Measurements from ENCODE around the gene SRPK2. TPM values are rescaled to one million over a fixed set of nuclear protein-coding genes. Genes with fewer than 3 reads are reported as not detected.
"Not testable (repeated sequence)": the region's sequence is repeated elsewhere in the genome, so short reads cannot be mapped to it uniquely, and the experiment has no call there.

SRPK2 gene
- total RNA-seq, 1 experiment from 2014 or later = 65.4 TPM

DNA sequence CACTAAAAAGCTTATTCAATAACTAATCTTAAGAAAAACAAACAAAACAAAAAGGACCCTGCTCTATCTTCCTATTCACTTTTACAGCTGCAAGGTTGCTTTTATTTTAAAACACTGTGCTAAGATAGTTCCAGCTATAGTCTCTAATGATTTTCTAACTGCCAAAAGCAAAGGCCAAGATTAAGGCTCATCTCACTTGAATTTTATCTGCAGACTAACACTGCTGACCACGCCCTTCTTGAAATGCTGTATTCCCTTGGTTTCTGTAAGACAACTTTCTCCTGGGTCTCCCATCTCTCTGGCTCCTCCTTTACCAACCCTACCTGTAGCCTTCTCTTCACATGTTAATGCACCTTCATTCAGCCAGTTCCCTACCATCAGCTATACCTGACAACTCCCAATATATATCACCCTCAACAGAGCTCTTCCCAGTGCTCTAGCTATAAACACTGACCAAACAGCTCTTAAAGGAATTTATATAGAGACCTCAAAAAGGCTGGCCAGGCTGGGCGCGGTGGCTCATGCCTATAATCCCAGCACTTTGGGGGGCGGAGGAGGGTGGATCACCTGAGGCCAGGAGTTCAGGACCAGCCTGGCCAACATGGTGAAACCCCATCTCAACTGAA lies 11.7 kb downstream of the SRPK2 start:
- no peak for DNase-seq (ENCODE audit: low spot score)

DNA sequence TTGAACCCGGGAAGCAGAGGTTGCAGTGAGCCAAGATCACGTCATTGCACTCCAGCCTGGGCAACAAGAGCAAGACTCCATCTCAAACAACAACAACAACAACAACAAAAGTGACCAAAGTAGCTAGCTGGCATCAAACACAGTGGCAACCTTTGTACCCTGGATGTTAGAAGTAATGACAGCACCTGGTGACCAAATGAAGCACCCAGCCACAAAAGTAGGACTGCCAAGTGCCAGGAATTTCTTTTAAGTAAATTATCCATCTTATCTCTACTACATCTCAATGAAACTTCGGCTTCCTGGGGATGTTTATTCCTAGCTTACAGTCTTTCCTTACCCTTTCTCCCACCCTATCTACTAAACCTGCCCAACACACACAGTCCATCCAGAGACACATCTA lies 18.8 kb downstream of the SRPK2 start:
- no peak for DNase-seq (ENCODE audit: low spot score)

DNA sequence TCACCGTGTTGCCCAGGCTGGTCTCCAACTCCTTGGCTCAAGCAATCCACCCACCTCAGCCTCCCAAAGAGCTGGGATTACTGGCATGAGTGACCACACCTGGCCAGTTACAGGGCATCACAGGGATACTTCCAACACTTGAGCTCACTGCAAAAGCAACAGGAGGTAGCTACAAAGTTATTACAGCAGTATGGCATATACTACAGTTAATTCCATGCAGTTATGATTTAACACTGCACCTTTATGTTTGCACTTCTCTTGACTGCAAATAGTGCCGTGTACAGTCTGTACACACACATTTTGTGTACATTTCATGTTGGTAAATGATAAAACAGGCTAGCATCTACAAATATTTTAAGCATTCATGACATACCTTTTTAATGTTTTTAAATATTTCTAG lies 21.3 kb downstream of the SRPK2 start:
- DNase-seq (ENCODE audit: low spot score) = no peak

DNA sequence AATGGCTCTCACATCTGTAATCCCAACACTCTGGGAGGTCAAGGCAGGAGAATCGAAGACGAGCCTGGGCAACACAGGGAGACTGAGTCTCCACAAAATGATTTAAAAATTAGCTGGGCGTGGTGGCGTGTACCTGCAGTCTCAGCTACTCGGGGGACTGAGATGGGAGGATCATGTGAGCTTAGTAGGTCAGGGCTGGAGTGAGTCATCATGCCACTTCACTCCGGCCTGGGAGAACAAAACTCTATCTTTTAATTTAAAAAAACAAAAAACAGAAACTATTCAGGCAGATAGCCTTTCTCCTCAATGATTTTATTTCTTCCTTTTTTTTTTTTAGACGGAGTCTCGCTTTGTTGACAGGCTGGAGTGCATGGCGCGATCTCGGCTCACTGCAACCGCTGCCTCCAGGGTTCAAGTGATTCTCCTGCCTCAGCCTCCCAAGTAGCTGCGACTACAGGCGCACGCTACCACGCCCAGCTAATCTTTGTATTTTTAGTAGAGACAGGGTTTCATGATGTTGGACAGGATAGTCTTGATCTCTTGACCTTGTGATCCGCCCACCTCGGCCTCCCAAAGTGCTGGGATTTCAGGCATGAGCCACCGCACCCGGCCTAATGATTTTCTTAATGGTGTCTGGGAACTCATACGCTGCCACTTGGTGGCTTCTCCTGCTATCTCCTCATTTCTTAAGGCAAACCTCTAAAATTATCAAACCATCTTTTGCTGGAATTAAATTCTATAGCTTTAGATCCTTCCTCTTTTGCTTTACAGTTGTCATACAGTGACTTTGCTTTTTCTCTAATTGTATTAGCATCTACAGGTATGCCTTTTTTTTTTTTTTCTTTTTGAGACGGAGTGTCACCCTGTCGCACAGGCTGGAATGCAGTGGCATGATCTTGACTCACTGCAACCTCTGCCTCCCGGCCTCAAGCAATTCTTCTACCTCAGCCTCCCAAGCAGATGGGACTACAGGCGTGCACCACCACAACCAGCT lies 22.9 kb downstream of the SRPK2 start:
- DNase-seq (ENCODE audit: low spot score) = peak; percentile 64

DNA sequence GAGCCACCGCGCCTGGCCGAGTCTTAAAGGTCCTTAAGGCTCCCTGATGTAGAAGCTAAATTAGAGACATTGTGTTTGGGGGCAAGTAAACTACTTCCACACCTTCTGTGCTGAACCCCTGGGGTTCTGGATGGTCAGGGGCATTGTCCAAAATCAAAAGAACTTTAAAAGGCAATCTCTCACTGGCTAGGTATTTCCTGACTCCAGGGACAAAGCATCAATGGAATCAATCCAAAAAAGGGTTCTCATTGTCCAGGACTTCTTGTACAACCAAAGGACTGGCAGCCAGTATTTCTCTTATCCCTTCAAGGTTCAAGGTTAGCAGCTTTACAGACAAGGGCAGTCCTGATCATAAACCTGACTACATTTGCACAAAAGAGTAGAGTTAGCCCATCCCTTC lies 24.0 kb downstream of the SRPK2 start:
- no peak for DNase-seq (ENCODE audit: low spot score)

DNA sequence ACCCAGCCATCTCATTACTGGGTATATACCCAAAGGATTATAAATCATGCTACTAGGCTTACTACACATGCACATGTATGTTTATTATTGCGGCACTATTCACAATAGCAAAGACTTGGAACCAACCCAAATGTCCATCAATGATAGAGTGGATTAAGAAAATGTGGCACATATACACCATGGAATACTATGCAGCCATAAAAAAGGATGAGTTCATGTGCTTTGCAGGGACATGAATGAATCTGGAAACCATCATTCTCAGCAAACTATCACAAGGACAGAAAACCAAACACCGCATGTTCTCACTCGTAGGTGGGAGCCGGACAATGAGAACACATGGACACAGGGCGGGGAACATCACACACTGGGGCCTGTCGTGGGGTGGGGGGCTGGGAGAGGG lies 25.1 kb downstream of the SRPK2 start:
- not testable (repeated sequence) for DNase-seq (ENCODE audit: low spot score)

DNA sequence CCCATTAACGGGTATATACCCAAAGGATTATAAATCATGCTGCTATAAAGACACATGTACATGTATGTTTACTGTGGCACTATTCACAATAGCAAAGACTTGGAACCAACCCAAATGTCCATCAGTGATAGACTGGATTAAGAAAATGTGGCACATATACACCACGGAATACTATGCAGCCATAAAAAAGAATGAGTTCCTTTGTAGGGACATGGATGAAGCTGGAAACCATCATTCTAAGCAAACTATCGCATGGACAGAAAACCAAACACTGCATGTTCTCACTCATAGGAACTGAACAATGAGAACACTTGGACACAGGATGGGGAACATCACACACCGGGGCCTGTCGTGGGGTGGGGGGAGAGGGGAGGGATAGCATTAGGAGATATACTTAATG lies 26.0 kb downstream of the SRPK2 start:
- not testable (repeated sequence) for DNase-seq (ENCODE audit: low spot score)

DNA sequence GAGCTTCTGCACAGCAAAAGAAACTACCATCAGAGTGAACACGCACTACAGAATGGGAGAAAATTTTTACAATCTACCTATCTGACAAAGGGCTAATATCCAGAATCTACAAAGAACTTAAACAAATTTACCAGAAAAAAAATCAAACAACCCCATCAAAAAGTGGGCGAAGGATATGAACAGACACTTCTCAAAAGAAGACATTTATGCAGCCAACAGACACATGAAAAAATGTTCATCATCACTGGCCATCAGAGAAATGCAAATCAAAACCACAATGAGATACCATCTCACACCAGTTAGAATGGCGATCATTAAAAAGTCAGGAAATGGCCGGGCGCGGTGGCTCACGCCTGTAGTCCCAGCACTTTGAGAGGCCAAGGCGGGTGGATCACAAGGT lies 26.7 kb downstream of the SRPK2 start:
- DNase-seq (ENCODE audit: low spot score) = not testable (repeated sequence)

DNA sequence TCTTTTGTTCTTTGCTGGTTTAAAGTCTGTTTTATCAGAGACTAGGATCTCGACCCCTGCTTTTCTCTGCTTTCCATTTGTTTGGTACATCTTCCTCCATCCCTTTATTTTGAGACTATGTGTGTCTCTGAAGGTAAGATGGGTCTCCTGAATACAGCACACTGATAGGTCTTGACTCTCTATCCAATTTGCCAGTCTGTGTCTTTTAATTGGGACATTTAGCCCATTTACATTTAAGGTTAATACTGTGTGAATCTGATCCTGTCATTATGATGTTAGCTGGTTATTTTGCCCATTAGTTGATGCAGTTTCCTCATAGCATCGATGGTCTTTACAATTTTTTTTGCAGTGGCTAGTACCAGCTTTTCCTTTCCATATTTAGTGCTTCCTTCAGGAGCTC lies 28.6 kb downstream of the SRPK2 start:
- not testable (repeated sequence) for DNase-seq (ENCODE audit: low spot score)

DNA sequence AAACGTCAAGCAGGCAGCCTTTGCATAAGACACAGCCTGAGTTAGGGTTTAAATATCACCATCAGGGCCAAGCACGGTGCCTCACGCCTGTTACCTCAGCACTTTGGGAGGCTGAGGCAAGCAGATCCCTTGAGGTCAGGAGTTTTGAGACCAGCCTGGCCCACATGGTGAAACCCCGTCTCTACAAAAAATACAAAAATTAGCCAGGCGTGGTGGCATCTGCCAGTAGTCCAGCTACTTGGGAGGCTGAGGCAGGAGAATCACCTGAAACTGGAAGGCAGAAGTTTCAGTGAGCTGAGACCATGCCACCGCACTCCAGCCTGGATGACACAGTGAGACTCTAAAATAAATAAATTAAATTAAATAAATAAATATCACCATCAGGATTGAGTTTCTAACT lies 33.0 kb downstream of the SRPK2 start:
- no peak for DNase-seq (ENCODE audit: low spot score)

DNA sequence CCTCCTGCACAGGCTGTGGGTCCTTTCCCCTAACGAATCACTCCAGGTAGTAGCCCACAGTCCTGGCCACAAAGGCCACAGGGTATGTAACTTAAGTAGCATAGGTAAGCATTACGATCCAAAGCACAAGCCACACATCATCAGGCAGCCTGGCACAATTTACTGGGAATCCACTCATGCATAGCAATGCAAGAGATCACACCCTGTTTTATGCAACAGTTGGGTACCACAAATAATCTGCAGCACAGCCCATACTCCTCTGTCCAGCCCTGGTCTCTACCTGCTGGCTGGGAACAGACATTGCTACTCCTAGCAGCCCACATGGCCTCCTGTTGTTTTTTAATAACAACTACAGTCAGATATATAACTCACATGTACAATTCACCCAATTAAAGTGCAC lies 34.3 kb downstream of the SRPK2 start:
- DNase-seq (ENCODE audit: low spot score) = no peak

DNA sequence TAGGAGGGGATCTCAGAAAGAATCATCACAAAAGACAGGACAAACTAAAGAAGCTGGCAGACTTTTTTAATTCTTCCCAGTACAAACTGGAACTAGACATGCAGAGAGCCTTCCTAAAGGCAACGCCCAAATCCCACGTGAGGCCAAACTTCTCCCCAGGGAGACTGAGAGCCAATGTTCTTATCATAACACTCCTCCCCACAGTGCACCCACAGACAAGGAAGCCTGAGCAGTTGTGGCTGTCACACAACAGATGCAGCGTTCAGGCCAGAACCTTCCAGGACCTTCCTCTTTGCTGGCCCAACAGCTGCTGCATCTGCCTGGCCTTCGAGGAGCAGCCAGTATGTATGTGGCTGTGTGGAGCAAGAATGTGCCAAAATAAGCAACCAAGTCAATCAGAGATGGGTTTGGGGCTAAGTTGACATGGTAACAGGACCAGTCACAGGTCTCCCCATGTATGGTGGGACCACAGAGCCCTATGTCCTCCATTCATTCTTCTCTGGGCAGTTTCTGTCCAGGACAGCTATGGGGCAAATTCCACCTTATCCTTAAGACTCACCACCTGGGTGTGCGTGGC lies 34.9 kb downstream of the SRPK2 start:
- DNase-seq (ENCODE audit: low spot score) = peak; percentile 45

DNA sequence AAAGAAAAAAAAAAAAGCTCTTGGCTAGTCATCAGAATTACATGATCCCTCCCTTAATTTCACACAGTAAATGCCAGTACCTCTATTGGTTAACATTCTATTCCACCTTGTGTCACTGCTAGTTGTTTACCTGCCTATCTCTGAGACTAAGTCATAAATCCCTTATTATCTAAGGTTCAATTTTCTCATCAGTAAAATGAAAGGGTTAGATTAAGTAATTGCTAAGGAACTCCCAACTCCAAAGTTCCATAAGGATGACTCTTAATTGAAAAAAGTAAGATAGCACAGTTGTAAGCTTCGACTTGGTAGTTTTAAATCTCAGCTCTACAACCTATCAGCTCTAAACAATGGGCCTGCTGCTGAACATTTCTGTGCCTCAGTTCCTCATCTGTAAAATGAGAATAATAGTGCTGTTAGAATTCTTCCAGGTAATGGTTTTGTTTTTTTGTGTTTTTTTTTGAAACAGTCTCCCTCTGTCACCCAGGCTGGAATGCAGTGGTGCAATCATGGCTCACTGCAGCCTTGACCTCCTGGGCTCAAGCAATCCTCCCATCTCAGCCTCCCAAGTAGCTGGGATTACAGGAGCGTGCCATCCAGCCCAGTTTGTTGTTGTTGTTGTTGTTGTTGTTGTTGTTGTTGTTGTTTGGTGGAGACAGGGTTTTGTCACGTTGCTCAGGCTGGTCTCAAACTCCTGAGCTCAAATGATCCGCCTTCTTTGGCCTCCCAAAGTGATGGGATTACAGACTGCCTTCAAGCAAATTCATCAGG lies 35.6 kb downstream of the SRPK2 start:
- DNase-seq (ENCODE audit: low spot score) = no peak

DNA sequence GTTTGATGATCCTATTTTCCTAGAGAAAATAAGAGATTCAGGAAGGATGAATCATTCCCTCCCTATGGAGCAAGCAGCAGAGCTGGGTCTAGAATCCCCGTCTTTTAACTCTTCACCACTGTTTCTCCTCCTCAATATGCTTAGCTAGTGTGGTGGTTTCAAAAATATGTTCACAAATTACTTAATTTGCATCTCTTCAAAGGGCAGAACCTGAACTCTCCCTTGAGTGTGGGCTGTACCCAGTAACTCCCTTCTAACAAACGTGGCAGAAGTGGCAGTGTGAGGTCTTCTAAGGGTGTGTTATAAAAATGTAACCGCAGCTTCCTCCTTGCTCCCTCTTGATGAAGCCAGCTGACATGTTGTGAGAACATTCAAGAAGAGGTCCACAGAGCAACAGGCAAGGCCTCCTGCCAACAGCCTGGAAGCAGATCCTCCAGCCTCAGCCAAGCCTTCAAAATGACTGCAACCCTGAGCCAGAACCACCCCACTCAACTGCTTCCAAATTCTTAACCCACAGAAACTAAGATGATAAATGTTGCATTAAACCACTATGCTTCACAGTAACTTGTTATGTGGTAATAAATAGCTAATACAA lies 36.6 kb downstream of the SRPK2 start:
- peak; percentile 85 for DNase-seq (ENCODE audit: low spot score)

DNA sequence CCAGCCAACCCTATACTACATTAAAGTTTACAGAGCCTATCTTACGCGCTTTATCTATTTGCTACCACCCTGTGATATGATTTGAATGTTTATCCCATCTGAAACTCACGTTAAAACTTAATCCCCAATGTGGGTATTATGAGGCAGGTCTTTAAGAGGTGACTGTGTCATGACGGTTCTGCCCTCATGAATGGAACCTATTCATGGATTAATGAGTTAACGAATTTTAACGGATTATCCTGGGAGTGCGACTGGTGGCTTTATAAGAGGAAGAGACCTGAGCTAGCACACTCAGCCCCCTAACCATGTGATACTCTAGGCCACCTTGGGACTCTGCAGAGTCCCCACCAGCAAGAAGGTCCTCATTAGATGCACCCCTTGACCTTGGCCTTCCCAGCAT lies 37.8 kb downstream of the SRPK2 start:
- DNase-seq (ENCODE audit: low spot score) = no peak

DNA sequence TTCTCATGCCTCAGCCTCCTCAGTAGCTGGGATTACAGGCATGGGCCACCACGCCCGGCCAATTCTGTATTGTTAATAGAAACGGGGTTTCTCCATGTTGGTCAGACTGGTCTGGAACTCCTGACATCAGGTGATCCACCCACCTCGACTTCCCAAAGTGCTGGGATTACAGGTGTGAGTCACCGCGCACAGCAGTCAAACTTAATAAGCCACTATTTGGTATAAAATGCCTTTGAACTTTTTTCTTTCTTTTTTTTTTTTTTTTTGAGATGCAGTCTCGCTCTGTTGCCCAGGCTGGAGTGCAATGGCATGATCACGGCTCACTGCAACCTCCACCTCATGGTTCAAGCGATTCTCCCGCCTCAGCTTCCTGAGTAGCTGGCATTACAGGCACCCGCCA lies 40.5 kb downstream of the SRPK2 start:
- not testable (repeated sequence) for DNase-seq (ENCODE audit: low spot score)

DNA sequence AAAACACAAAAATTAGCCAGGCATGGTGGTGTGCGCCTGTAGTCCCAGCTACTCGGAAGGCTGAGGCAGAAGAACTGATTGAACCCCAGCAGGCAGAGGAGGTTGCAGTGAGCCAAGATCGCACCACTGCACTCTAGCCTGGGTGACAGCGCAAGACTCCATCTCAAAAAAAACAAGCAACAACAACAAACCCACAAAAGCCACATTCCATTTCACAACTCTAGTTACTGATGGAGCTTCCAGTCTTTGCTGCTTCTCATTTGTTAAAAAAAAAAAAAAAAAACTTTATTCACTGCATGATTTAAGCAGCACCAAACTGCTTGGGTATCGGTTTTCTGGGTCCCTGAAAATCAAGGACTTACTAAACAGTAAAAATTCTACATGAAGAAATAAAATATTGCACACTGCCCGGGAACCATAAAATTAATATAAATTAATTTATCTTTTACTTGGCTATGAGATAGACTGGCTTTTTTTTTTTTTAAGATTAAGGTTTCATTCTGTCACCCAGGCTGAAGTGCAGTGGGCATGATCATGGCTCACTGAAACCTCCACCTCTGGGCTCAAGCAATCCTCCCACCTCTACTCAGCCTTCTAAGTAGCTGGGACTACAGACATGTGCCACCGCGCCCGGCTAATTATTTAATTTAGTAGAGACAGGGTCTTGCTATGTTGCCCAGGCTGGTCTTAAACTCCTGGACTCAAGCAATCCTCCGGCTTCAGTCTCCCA lies 42.0 kb downstream of the SRPK2 start:
- no peak for DNase-seq (ENCODE audit: low spot score)

DNA sequence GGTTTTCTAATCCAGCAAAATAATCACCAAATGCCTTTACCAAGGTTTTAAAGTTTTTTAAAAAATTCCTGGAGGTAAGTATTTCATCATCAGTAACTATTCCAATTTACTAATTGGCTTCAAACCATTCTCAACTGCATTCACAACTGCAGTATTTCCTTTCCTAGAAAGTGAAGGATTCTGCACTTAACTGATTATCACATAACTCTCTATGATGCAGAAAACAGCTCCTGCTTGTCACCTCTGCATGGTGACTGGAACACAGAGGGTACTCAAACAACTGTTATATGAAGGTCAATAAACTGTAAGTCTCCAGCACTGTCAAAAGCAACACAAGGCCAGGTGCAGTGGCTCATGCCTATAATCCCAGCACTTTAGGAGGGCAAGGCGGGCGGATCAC lies 42.6 kb downstream of the SRPK2 start:
- DNase-seq (ENCODE audit: low spot score) = no peak

DNA sequence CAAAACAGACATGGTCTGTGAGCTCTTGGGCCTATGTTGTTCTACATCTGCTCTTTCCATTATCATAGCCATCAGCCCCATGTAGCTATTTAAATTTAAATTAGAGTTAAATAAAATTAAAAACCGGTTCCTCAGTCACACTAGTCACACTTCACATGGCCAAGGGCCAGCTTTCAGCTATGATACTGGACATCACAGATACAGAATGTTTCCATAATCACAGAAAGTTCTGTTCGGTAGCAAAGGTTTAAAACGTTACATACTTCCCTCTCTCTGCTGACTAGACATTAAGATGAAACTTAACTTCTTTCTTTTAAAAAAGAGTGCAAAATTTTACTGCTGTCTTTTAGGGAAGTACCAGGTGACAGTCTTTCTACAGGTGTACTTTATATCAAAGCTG lies 43.0 kb downstream of the SRPK2 start:
- no peak for DNase-seq (ENCODE audit: low spot score)

DNA sequence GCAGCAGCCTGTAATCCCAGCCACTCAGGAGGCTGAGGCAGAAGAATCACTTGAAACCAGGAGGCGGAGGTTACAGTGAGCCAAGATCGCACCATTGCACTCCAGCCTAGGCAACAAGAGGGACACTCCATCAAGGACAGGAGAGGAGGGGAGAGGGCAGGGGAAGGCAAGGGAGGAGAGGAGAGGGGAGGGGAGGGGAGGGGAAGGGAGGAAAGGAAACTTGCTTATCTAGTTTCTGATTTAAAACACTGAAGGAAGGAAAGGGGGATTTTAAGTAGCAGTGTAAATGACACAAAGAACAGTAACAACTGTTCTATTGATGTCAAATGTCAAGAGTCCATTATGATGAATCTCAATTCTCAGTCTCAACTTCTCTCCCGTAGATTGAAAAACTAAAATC lies 43.7 kb downstream of the SRPK2 start:
- DNase-seq (ENCODE audit: low spot score) = no peak

All from A172 (cell line).